RKO (cell line): ENCODE data around the gene TIMELESS.
"Not testable (repeated sequence)": the region's sequence is repeated elsewhere in the genome, so short reads cannot be mapped to it uniquely, and the experiment has no call there.

ENCODE experiments used
- DNase-seq: peaks from one replicate; pipeline ENCODE4 v3.0.0-alpha.2; 2016; ENCODE audit warnings: low spot score

TIMELESS gene

GRCh38 chr12:56468216-56469006, 19.2 kb upstream of the TIMELESS start, which contains the start of gene SPRYD4:
Gene SPRYD4 (plus strand): TSS chr12:56468578. CDS start chr12:56468592, 14 bp downstream.
- DNase-seq, result peak; percentile 95

GRCh38 chr12:56462565-56462964, 13.3 kb upstream of the TIMELESS start:
- no peak for DNase-seq

- DNase-seq, result peak; percentile 75
Observed at GRCh38 chr12:56461235-56462159, 12.3 kb upstream of the TIMELESS start.

- DNase-seq, result no peak
Observed at GRCh38 chr12:56457817-56458216, 8.6 kb upstream of the TIMELESS start.

GRCh38 chr12:56454557-56454956, 5.3 kb upstream of the TIMELESS start, which contains the start of gene MIP:
Gene MIP (minus strand): TSS chr12:56454657. CDS start chr12:56454613, 44 bp downstream.
- no peak for DNase-seq

- DNase-seq, result no peak
Observed at GRCh38 chr12:56451147-56451546, 1.9 kb upstream of the TIMELESS start.

- no peak for DNase-seq
Observed at GRCh38 chr12:56450241-56450640, 1.0 kb upstream of the TIMELESS start.

- DNase-seq, result no peak
Observed at GRCh38 chr12:56449622-56449984, 377 bp upstream of the TIMELESS start.

- DNase-seq, result not testable (repeated sequence)
Observed at GRCh38 chr12:56443208-56443607, 6.0 kb downstream of the TIMELESS start.

- peak; percentile 35 for DNase-seq
Observed at GRCh38 chr12:56437430-56438176, 11.6 kb downstream of the TIMELESS start.

- no peak for DNase-seq
Observed at GRCh38 chr12:56434828-56435227, 14.4 kb downstream of the TIMELESS start.

GRCh38 chr12:56431850-56432249, 17.4 kb downstream of the TIMELESS start:
- DNase-seq, result no peak

GRCh38 chr12:56431288-56431687, 17.9 kb downstream of the TIMELESS start:
- no peak for DNase-seq

- DNase-seq, result no peak
Observed at GRCh38 chr12:56425940-56426438, 23.2 kb downstream of the TIMELESS start.

- no peak for DNase-seq
Observed at GRCh38 chr12:56425193-56425592, 24.0 kb downstream of the TIMELESS start.

- DNase-seq, result no peak
Observed at GRCh38 chr12:56420411-56420810, 28.8 kb downstream of the TIMELESS start.

GRCh38 chr12:56417739-56418138, 31.5 kb downstream of the TIMELESS start:
- no peak for DNase-seq

- no peak for DNase-seq
Observed at GRCh38 chr12:56414401-56414800, 34.8 kb downstream of the TIMELESS start.

- DNase-seq, result no peak
Observed at GRCh38 chr12:56413392-56413791, 35.8 kb downstream of the TIMELESS start.

GRCh38 chr12:56411781-56412639, 37.2 kb downstream of the TIMELESS start:
- no peak for DNase-seq

- DNase-seq, result no peak
Observed at GRCh38 chr12:56410768-56411167, 38.5 kb downstream of the TIMELESS start.
